Vagina (tissue), 2 donors: ENCODE data around the gene RNPEPL1.

Source experiments
- POLR2A ChIP-seq, 2 donors: fragments of 450-650 bp; IDR thresholded peaks; one replicate each; pipeline ENCODE4 v1.6.1; 2017; ENCODE audit warnings: antibody characterized with exemption in 2 of 2, mild to moderate bottlenecking in 2 of 2, moderate library complexity in 2 of 2
- TF ChIP-seq, protein P1 (sequence below), 3 experiments: fragments of 450-650 bp in 2 of 3; fragments of 200-600 bp in 1 of 3; sonication (generic) in 1 of 3; IDR thresholded peaks; one replicate each; pipeline ENCODE4 v1.5.1; 2017 to 2019; ENCODE audit warnings: antibody characterized with exemption in 3 of 3, mild to moderate bottlenecking in 2 of 3, moderate library complexity in 2 of 3

- TF ChIP-seq POLR2A (IDR thresholded peaks at IDR 0.05), result no peak
- TF ChIP-seq, protein P1, sequence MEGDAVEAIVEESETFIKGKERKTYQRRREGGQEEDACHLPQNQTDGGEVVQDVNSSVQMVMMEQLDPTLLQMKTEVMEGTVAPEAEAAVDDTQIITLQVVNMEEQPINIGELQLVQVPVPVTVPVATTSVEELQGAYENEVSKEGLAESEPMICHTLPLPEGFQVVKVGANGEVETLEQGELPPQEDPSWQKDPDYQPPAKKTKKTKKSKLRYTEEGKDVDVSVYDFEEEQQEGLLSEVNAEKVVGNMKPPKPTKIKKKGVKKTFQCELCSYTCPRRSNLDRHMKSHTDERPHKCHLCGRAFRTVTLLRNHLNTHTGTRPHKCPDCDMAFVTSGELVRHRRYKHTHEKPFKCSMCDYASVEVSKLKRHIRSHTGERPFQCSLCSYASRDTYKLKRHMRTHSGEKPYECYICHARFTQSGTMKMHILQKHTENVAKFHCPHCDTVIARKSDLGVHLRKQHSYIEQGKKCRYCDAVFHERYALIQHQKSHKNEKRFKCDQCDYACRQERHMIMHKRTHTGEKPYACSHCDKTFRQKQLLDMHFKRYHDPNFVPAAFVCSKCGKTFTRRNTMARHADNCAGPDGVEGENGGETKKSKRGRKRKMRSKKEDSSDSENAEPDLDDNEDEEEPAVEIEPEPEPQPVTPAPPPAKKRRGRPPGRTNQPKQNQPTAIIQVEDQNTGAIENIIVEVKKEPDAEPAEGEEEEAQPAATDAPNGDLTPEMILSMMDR (IDR thresholded peaks at IDR 0.05), result no peak
These were observed 60.2 kb downstream of the RNPEPL1 start for GRCh38 chr2:240628507-240628807.
